OCI-LY1 (cell line): ENCODE data around the gene WNT7B.

Experiments
- H2AFZ ChIP-seq: fragments of 200-600 bp; sonication (generic), shearing (Covaris generic); 2 replicates; pipeline ENCODE4 v1.6.0; 2014; ENCODE audit warnings: antibody characterized with exemption, mild to moderate bottlenecking, low read length
- H3F3A ChIP-seq: fragments of 200-600 bp; sonication (generic), shearing (Covaris generic); 2 replicates; pipeline ENCODE4 v1.6.0; 2014; ENCODE audit warnings: mild to moderate bottlenecking, antibody characterized with exemption, low read length, moderate library complexity; ENCODE audit not compliant: insufficient read depth
- H3K27ac ChIP-seq: fragments of 200-600 bp; sonication (generic); 2 replicates; pipeline ENCODE4 v1.5.1; 2014; ENCODE audit warnings: low read length, mixed run types, mild to moderate bottlenecking, low read depth; ENCODE audit not compliant: poor library complexity, severe bottlenecking
- H3K27me3 ChIP-seq: fragments of 200-600 bp; sonication (generic); 2 replicates; pipeline ENCODE4 v1.6.0; 2014; ENCODE audit warnings: antibody characterized with exemption, mild to moderate bottlenecking, low read length, moderate library complexity; ENCODE audit not compliant: insufficient read depth
- H3K36me3 ChIP-seq: fragments of 200-600 bp; sonication (generic); 2 replicates; pipeline ENCODE4 v1.6.1; 2014; ENCODE audit warnings: mild to moderate bottlenecking, antibody characterized with exemption, low read length, moderate library complexity, mixed read lengths; ENCODE audit not compliant: insufficient read depth
- H3K4me1 ChIP-seq: fragments of 200-600 bp; sonication (generic); 2 replicates; pipeline ENCODE4 v1.5.1; 2014; ENCODE audit warnings: mild to moderate bottlenecking, low read length, moderate library complexity; ENCODE audit not compliant: insufficient read depth, severe bottlenecking
- H3K4me2 ChIP-seq: fragments of 200-600 bp; sonication (generic), shearing (Covaris generic); 2 replicates; pipeline ENCODE4 v1.6.1; 2014; ENCODE audit warnings: low read length
- H3K4me3 ChIP-seq: fragments of 200-600 bp; sonication (generic); 2 replicates; pipeline ENCODE4 v1.5.1; 2014; ENCODE audit warnings: low read length, low read depth, mild to moderate bottlenecking, mixed read lengths; ENCODE audit not compliant: poor library complexity, severe bottlenecking
- H3K79me2 ChIP-seq: fragments of 200-600 bp; shearing (Covaris generic); 2 replicates; pipeline ENCODE4 v1.6.1; 2016; ENCODE audit warnings: mixed run types, low read length, mixed read lengths; ENCODE audit not compliant: insufficient read depth
- H3K9ac ChIP-seq: fragments of 200-600 bp; sonication (generic), shearing (Covaris generic); 2 replicates; pipeline ENCODE4 v1.6.1; 2014; ENCODE audit warnings: mild to moderate bottlenecking, low read length, mixed read lengths
- H3K9me2 ChIP-seq: fragments of 200-600 bp; sonication (generic), shearing (Covaris generic); 2 replicates; pipeline ENCODE4 v1.6.1; 2014; ENCODE audit warnings: low read depth, mild to moderate bottlenecking, low read length, mixed read lengths
- H3K9me3 ChIP-seq: fragments of 200-600 bp; shearing (Covaris generic); 2 replicates; pipeline ENCODE4 v1.6.1; 2014; ENCODE audit warnings: low read length, mixed read lengths
- H4K20me1 ChIP-seq: fragments of 200-600 bp; sonication (generic), shearing (Covaris generic); 2 replicates; pipeline ENCODE4 v1.6.0; 2016; ENCODE audit warnings: mild to moderate bottlenecking, low read length; ENCODE audit not compliant: insufficient read depth
- EZH2 ChIP-seq: fragments of 200-600 bp; sonication (generic), shearing (Covaris generic); IDR thresholded peaks from 2 replicates; pipeline ENCODE4 v1.8.0; 2017; ENCODE audit warnings: borderline replicate concordance, mixed run types, mild to moderate bottlenecking, antibody characterized with exemption, low read length, moderate library complexity, mixed read lengths
- TF ChIP-seq, protein P1 (sequence below): fragments of 200-600 bp; sonication (generic), shearing (Covaris generic); IDR thresholded peaks from 2 replicates; pipeline ENCODE4 v1.5.1; 2017; ENCODE audit warnings: mild to moderate bottlenecking, antibody characterized with exemption, low read length, moderate library complexity, mixed read lengths

WNT7B gene

GRCh38 chr22:45881524-45881875 lies 95.5 kb downstream of the WNT7B start:
- no peaks in the 10 kb centered on the region for H3K79me2 ChIP-seq
- H3K27ac ChIP-seq, result no peak overlapping the region
- no peaks in the 10 kb centered on the region for H3K36me3 ChIP-seq
- no peak overlapping the region for H3K9ac ChIP-seq
- no peak overlapping the region for H3K4me2 ChIP-seq
- H3F3A ChIP-seq, result no peaks in the 10 kb centered on the region
- no peaks in the 10 kb centered on the region for H3K4me1 ChIP-seq
- H3K27me3 ChIP-seq, result peaks cover 6% of the 10 kb centered on the region; the same call in 1 of the 2 replicates
- H3K9me3 ChIP-seq, result no peaks in the 10 kb centered on the region
- H3K9me2 ChIP-seq, result no peaks in the 10 kb centered on the region
- H3K4me3 ChIP-seq, result no peak overlapping the region
- no peak overlapping the region for H2AFZ ChIP-seq
- no peaks in the 10 kb centered on the region for H4K20me1 ChIP-seq
- TF ChIP-seq EZH2, result no peak
- TF ChIP-seq, protein P1, sequence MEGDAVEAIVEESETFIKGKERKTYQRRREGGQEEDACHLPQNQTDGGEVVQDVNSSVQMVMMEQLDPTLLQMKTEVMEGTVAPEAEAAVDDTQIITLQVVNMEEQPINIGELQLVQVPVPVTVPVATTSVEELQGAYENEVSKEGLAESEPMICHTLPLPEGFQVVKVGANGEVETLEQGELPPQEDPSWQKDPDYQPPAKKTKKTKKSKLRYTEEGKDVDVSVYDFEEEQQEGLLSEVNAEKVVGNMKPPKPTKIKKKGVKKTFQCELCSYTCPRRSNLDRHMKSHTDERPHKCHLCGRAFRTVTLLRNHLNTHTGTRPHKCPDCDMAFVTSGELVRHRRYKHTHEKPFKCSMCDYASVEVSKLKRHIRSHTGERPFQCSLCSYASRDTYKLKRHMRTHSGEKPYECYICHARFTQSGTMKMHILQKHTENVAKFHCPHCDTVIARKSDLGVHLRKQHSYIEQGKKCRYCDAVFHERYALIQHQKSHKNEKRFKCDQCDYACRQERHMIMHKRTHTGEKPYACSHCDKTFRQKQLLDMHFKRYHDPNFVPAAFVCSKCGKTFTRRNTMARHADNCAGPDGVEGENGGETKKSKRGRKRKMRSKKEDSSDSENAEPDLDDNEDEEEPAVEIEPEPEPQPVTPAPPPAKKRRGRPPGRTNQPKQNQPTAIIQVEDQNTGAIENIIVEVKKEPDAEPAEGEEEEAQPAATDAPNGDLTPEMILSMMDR, result no peak

DNA sequence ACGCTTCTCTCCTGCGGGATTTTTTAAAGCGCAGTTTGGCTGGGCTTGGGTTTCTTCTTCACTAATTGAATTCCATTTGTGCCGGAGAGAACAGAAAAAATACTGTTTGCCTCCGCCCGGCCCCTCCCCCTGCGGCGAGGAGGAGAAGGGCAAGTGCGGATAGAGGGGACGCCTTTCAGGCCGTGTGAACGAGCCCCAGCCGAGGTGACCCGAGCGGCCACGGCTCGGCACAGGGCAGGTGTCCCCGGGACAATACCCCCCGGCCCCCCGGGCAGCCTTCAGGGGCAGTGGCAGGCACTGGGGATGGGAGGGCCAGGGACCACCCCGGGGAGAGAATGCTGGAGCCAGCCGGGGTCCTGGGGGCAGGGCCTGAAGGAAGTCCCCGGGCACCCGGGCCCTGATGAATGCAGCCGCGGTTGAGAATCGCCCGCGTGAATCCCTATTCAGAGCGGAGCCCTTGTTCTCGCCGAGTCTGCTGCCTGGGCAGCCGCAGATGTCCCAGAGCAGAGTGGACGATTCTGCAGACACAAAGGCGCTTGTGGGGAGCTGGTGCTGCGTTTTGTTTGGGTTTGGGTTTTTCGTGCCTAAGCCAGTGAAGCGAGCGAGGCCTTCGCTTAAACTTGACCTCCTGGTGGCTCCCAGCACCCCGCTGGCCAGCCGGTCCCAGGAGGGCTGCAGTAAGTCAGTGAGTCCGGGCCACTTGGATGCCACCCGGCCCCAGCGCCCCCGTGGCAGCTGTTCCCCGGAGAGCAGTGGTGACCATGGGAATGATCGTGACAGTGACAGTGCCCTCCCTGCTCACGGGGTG lies 96.0 kb downstream of the WNT7B start:
- Histone ChIP-seq H3K79me2 (no peaks in the 10 kb centered on the region), H3K9me2 (no peaks in the 10 kb centered on the region), H2AFZ (no peak overlapping the region), H4K20me1 (no peaks in the 10 kb centered on the region), H3K4me3 (no peak overlapping the region), H3K4me2 (no peak overlapping the region), H3K27ac (no peak overlapping the region), H3F3A (no peaks in the 10 kb centered on the region), H3K36me3 (no peaks in the 10 kb centered on the region), H3K9me3 (no peaks in the 10 kb centered on the region), H3K4me1 (no peaks in the 10 kb centered on the region), H3K9ac (no peak overlapping the region), H3K27me3 (peaks cover 6% of the 10 kb centered on the region; the same call in 1 of the 2 replicates)
- TF ChIP-seq, protein P1, result no peak
- TF ChIP-seq EZH2, result no peak

DNA sequence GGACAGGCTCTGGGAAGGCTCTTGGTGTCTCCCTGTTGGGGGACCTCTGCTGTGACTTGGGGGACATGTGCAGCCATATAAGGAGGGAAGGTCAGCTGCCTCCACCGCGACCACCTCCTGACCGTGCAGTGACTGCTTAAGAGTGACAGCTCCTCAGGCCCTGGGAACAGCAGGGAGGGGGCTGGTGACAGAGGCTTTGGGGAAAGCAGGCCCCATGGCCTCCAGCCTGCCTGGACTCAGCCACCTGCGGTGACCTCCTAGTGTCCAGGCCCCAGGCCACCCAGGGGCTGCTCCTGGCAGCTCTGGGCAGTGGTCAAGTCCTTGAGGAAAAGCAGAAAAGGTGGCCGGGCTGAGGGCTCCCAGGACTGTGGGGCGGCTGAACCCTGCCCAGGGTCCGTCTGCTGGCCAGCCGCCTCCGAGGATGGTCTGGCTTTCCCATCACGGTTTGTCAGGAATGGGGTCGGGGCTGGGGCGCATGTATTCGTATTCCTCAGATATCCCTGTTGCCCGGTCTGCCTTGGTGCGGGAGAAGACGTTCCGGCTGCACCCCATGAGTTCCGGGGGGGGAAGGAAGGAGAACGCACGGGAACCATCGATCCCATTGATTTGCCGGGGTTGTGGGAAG lies 96.8 kb downstream of the WNT7B start:
- Histone ChIP-seq H3K27me3 (peaks cover 6% of the 10 kb centered on the region; the same call in 1 of the 2 replicates), H4K20me1 (no peaks in the 10 kb centered on the region), H3K4me3 (no peak overlapping the region), H3K9ac (no peak overlapping the region), H3K4me2 (no peak overlapping the region), H3K27ac (no peak overlapping the region), H3K4me1 (no peaks in the 10 kb centered on the region), H3K79me2 (no peaks in the 10 kb centered on the region), H3K9me3 (no peaks in the 10 kb centered on the region), H3F3A (no peaks in the 10 kb centered on the region), H3K9me2 (no peaks in the 10 kb centered on the region), H3K36me3 (no peaks in the 10 kb centered on the region), H2AFZ (no peak overlapping the region)
- TF ChIP-seq, protein P1, result no peak
- no peak for TF ChIP-seq EZH2
